Thyroid gland (tissue), 4 donors: ENCODE results near the gene MYO1D.

ENCODE experiments used
- POLR2A ChIP-seq, 2 donors: fragments of 450-650 bp; IDR thresholded peaks; one replicate each; pipeline ENCODE4 v1.6.1; 2017; ENCODE audit warnings: antibody characterized with exemption in 2 of 2, mild to moderate bottlenecking in 2 of 2, moderate library complexity in 1 of 2
- TF ChIP-seq, protein P1 (sequence below), 6 experiments: fragments of 200-600 bp in 3 of 6; fragments of 450-650 bp in 3 of 6; sonication (generic) in 3 of 6; IDR thresholded peaks; one replicate each; pipeline ENCODE4 v1.5.1; 2016 to 2019; ENCODE audit warnings: antibody characterized with exemption in 6 of 6, mild to moderate bottlenecking in 2 of 6, inconsistent platforms in 1 of 6, moderate library complexity in 1 of 6

DNA sequence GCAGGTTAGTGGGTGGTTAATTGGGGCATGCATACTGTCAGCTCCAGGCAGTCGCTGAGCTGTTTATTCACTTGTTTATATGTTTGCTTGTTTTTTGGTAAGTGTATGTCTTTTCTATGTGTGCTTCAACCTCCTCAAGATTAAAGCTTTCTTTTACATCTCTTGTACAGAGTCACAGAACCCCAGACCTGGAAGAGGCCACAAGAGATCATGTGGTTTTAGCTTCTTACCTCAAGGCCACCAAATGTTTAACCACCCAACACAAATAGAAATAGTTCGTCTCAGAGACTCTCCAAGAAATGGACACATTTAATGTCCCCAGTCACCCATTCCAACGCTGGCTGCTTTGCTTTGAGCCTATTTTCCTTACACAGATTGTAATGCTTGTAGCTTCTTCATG, 39.2 kb upstream of the MYO1D start:
- TF ChIP-seq, protein P1, sequence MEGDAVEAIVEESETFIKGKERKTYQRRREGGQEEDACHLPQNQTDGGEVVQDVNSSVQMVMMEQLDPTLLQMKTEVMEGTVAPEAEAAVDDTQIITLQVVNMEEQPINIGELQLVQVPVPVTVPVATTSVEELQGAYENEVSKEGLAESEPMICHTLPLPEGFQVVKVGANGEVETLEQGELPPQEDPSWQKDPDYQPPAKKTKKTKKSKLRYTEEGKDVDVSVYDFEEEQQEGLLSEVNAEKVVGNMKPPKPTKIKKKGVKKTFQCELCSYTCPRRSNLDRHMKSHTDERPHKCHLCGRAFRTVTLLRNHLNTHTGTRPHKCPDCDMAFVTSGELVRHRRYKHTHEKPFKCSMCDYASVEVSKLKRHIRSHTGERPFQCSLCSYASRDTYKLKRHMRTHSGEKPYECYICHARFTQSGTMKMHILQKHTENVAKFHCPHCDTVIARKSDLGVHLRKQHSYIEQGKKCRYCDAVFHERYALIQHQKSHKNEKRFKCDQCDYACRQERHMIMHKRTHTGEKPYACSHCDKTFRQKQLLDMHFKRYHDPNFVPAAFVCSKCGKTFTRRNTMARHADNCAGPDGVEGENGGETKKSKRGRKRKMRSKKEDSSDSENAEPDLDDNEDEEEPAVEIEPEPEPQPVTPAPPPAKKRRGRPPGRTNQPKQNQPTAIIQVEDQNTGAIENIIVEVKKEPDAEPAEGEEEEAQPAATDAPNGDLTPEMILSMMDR (IDR thresholded peaks at IDR 0.05): no peak
- TF ChIP-seq POLR2A (IDR thresholded peaks at IDR 0.05): no peak
